Mesothelial cell of epicardium (in vitro differentiated cells): ENCODE measurements around the gene NMRK2. TPM values are rescaled to one million over a fixed set of nuclear protein-coding genes. Genes with fewer than 3 reads are reported as not detected.
"Not testable (repeated sequence)": the region's sequence is repeated elsewhere in the genome, so short reads cannot be mapped to it uniquely, and the experiment has no call there.

Source experiments
- DNase-seq, 2 experiments: peaks; one replicate each; pipeline ENCODE4 v3.0.0; 2021; ENCODE audit warnings: low spot score in 2 of 2; ENCODE audit not compliant: unreplicated experiment in 2 of 2
- H3K27ac Mint-ChIP-seq: 2 replicates; pipeline ENCODE4 v1.8.0; 2021; ENCODE audit warnings: mixed read lengths
- H3K27me3 Mint-ChIP-seq: 2 replicates; pipeline ENCODE4 v1.8.0; 2021; ENCODE audit warnings: low read depth, mixed read lengths
- H3K36me3 Mint-ChIP-seq: 2 replicates; pipeline ENCODE4 v1.8.0; 2021; ENCODE audit warnings: mixed read lengths
- H3K4me1 Mint-ChIP-seq: 2 replicates; pipeline ENCODE4 v1.8.0; 2021; ENCODE audit warnings: mixed read lengths
- H3K4me3 Mint-ChIP-seq: 2 replicates; pipeline ENCODE4 v1.8.0; 2021; ENCODE audit warnings: mild to moderate bottlenecking, moderate library complexity, mixed read lengths
- H3K9me3 Mint-ChIP-seq: 2 replicates; pipeline ENCODE4 v1.8.0; 2021; ENCODE audit warnings: mixed read lengths
- total RNA-seq: library from RNA; stranded (reverse); gene quantifications from 3 replicates; pipeline ENCODE4 v1.2.1, GENCODE V29; 2021
- TF ChIP-seq, protein P1 (sequence below): fragments of 200-600 bp; sonication (generic); IDR thresholded peaks from one replicate; pipeline ENCODE4 v1.5.0; 2021; ENCODE audit warnings: antibody characterized with exemption; ENCODE audit not compliant: unreplicated experiment

The NMRK2 gene
- total RNA-seq, 1 donor from 2014 or later: not detected

DNA sequence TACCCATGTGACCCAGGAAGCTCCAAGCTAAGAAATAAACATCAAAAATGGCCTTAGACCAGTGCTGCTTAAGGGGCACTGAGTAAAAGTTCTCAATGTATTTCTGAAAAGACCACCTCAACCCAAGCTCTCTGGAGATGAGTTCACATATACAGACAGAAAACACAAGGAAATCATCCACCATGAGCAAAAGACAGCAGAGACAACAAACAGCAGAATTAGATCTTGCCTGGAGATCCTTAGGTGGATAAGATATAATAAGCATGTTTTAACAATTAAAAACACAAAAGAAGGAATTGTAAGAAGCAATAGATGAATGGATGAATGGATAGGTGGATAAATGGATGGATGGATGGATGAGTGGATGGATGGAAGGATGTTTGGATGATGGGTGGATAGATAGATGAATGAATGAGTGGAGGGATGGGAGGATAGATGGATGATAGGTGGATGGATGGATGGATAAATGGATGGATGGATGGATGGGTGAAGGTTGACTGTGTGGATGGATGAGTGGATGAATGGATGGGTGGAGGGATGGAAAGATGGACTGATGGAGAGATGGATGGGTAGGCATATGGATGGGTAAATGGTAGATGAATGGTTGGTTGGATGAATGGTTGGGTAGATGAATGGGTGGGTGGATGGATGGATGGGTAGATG is 9.6 kb upstream of the NMRK2 start:
- Mint-ChIP-seq H3K4me1 (no peaks in the 10 kb centered on the region), H3K36me3 (no peaks in the 10 kb centered on the region), H3K4me3 (no peak overlapping the region), H3K27me3 (peaks cover 1% of the 10 kb centered on the region), H3K27ac (no peak overlapping the region), H3K9me3 (peaks cover 8% of the 10 kb centered on the region)
- TF ChIP-seq, protein P1, sequence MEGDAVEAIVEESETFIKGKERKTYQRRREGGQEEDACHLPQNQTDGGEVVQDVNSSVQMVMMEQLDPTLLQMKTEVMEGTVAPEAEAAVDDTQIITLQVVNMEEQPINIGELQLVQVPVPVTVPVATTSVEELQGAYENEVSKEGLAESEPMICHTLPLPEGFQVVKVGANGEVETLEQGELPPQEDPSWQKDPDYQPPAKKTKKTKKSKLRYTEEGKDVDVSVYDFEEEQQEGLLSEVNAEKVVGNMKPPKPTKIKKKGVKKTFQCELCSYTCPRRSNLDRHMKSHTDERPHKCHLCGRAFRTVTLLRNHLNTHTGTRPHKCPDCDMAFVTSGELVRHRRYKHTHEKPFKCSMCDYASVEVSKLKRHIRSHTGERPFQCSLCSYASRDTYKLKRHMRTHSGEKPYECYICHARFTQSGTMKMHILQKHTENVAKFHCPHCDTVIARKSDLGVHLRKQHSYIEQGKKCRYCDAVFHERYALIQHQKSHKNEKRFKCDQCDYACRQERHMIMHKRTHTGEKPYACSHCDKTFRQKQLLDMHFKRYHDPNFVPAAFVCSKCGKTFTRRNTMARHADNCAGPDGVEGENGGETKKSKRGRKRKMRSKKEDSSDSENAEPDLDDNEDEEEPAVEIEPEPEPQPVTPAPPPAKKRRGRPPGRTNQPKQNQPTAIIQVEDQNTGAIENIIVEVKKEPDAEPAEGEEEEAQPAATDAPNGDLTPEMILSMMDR: no peak
- DNase-seq: no peak

DNA sequence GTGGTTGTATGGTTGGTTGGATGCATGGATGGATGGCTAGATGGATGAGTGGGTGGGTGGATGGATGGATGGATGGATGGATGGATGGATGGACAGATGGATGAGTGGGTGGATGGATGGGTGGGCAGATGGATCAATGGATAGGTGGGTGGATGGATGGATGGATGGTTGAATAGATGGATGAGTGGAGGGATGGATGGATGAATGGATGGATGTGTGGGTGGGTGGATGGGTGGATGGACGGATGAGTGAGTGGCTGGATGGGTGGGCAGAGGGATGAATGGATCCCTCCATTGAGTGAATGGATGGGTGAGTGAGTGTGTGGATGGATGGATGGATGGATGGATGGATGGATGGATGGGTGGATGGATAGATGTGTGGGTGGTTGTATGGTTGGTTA is 9.0 kb upstream of the NMRK2 start:
- no peaks in the 10 kb centered on the region for H3K36me3 Mint-ChIP-seq
- no peak overlapping the region for H3K4me3 Mint-ChIP-seq
- H3K9me3 Mint-ChIP-seq: peaks cover 8% of the 10 kb centered on the region
- TF ChIP-seq, protein P1: no peak
- peaks cover 1% of the 10 kb centered on the region for H3K27me3 Mint-ChIP-seq
- no peak overlapping the region for H3K27ac Mint-ChIP-seq
- no peaks in the 10 kb centered on the region for H3K4me1 Mint-ChIP-seq
- DNase-seq: no peak

DNA sequence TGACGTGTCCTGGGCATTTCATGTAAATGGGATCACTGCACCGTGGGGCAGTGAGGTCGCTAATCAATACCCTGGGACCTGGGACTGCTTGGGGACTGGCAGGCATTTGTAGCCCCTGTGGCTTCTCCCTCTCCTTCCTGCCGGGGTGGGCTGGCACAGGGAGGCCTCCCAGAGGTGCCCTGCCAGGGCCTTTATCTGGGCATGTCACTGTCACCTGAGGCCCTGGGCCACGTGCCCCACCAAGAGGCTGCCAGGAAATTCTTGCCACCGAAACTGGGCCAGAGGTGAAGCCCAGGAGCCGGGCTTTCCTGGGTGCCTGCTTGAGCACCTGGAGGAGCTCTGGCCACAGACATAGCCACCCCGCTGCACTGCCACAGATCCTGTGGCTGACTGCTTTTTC is 1.8 kb upstream of the NMRK2 start:
- Mint-ChIP-seq H3K9me3 (no peaks in the 10 kb centered on the region), H3K36me3 (no peaks in the 10 kb centered on the region), H3K4me1 (peaks cover 2% of the 10 kb centered on the region), H3K27me3 (peaks cover 31% of the 10 kb centered on the region), H3K27ac (no peak overlapping the region), H3K4me3 (no peak overlapping the region)
- TF ChIP-seq, protein P1: no peak
- DNase-seq: no peak

DNA sequence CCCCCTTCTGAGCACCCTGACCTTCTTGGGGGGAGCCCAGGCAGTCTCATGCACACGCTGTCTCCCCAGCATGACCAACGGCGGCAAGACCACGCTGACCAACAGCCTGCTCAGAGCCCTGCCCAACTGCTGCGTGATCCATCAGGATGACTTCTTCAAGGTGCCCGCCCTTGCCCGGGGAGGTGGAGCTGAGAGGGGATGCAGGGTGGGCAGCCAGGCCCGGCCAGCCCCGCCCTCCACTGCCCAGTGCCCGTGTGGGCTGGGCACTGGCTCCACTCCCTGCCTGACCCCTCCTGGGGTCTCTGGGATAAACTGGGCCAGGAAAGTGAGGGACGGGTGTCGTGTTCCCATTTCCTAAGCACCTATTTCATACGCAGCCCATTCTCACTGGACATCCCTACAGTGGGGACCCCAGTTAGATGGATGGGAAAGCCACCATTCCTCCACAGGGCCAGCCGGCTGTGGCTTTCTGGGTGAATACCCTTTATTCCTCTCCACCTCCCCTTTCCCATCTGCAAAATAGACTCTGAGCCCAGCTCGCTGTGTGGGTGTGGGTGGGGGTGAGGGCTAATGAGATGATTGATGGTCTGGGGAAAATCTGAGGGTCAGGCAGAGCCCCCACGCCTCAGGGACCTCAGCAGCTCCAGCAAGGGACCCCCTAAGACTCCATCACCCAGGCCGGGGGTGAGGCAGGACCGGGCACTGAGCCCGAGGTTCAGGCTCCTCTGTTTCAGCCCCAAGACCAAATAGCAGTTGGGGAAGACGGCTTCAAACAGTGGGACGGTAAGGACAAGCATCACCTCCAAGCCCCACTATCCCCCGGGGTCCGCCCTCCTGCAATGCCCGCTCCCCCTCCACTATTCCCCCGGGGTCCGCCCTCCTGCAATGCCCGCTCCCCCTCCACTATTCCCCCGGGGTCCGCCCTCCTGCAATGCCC is 3.9 kb downstream of the NMRK2 start:
- Mint-ChIP-seq H3K4me1 (peaks cover 2% of the 10 kb centered on the region), H3K36me3 (no peaks in the 10 kb centered on the region), H3K4me3 (no peak overlapping the region), H3K27ac (no peak overlapping the region), H3K27me3 (peaks cover 23% of the 10 kb centered on the region), H3K9me3 (no peaks in the 10 kb centered on the region)
- TF ChIP-seq, protein P1: no peak
- no peak for DNase-seq

DNA sequence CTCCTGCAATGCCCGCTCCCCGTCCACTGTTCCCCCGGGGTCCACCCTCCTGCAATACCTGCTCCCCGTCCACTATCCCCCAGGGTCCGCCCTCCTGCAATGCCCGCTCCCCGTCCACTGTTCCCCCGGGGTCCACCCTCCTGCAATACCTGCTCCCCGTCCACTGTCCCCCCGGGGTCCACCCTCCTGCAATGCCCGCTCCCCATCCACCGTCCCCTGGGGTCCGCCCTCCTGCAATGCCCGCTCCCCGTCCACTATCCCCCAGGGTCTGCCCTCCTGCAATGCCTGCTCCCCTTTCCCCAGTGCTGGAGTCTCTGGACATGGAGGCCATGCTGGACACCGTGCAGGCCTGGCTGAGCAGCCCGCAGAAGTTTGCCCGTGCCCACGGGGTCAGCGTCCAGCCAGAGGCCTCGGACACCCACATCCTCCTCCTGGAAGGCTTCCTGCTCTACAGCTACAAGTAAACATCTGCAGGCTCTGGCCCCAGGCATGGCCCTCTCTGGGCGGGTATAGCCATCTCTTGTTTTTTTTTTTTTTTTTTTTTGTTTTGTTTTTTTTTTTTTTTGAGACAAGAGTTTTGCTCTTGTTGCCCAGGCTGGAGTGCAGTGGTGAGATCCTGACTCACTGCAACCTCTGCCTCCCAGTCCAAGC is 5.6 kb downstream of the NMRK2 start:
- H3K9me3 Mint-ChIP-seq, H3K4me3 Mint-ChIP-seq, H3K36me3 Mint-ChIP-seq, DNase-seq, H3K27ac Mint-ChIP-seq, H3K4me1 Mint-ChIP-seq: not testable (repeated sequence)
- H3K27me3 Mint-ChIP-seq: peaks cover 15% of the 10 kb centered on the region
